ENCODE measurements around the gene DCUN1D2. TPM values are rescaled to one million over a fixed set of nuclear protein-coding genes. Genes with fewer than 3 reads are reported as not detected.

Gene DCUN1D2
- total RNA-seq, 1 experiment from 2014 or later = 33.0 TPM

DNA sequence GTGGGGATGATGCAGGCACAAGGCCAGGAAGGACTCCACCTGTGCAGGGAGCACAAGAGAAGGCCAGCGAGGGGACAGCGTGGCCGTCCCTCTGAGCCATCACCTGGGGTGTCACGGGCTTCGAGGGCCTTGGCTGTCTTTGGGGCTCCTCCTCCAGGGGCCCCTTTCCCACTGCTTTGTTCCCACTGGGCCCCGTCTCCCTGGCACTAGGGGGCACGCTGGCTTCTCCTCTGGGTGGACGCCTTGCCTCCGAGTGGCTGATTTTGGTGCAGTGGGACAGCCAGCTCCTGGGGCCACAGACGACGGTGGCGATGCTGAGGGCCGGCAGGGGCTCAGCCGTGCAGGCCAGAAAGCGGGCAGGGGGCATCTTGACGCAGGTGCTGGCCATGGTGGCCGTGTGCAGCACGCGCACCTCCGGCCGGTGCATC, 83.4 kb downstream of the DCUN1D2 start:
- no peaks in the 10 kb centered on the region for H3K9me2 ChIP-seq (ENCODE audit: insufficient read depth)
- H3F3A ChIP-seq (ENCODE audit: insufficient read depth, low read depth) = peaks cover 19% of the 10 kb centered on the region
- intact Hi-C loops (cut with micrococcal nuclease; ENCODE audit: unreplicated experiment) = no loop called here
- ChIA-PET CTCF (interaction anchor here (0.7 kb wide), 1 partner anchor 422 kb away, joined by 3 read pairs; no protein-coding TSS in a partner anchor), POLR2A (ENCODE audit: unreplicated experiment) (no interaction called here)
- H3K36me3 ChIP-seq (ENCODE audit: low read depth) = no peaks in the 10 kb centered on the region
- no peaks in the 10 kb centered on the region for H3K79me2 ChIP-seq (ENCODE audit: low read depth)
- TF ChIP-seq, protein P1, sequence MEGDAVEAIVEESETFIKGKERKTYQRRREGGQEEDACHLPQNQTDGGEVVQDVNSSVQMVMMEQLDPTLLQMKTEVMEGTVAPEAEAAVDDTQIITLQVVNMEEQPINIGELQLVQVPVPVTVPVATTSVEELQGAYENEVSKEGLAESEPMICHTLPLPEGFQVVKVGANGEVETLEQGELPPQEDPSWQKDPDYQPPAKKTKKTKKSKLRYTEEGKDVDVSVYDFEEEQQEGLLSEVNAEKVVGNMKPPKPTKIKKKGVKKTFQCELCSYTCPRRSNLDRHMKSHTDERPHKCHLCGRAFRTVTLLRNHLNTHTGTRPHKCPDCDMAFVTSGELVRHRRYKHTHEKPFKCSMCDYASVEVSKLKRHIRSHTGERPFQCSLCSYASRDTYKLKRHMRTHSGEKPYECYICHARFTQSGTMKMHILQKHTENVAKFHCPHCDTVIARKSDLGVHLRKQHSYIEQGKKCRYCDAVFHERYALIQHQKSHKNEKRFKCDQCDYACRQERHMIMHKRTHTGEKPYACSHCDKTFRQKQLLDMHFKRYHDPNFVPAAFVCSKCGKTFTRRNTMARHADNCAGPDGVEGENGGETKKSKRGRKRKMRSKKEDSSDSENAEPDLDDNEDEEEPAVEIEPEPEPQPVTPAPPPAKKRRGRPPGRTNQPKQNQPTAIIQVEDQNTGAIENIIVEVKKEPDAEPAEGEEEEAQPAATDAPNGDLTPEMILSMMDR (conservative IDR thresholded peaks at IDR 0.05) = no peak
- TF ChIP-seq EZH2 (IDR thresholded peaks at IDR 0.05; ENCODE audit: low read depth) = no peak
- no peak overlapping the region for H2AFZ ChIP-seq
- H3K9me3 ChIP-seq (ENCODE audit: insufficient read depth, low read depth) = no peaks in the 10 kb centered on the region
- BruUV-seq (replicated peaks) = no TSS peak
- no peak overlapping the region for H3K4me3 ChIP-seq
- no peak for DNase-seq
- no peaks in the 10 kb centered on the region for H4K20me1 ChIP-seq (ENCODE audit: insufficient read depth)
- peaks cover 21% of the 10 kb centered on the region for H3K4me1 ChIP-seq (replicated peaks; ENCODE audit: insufficient read depth)
- no peak overlapping the region for H3K27ac ChIP-seq
- H3K27me3 ChIP-seq (ENCODE audit: insufficient read depth, low read depth) = peaks cover 37% of the 10 kb centered on the region
- H3K4me2 ChIP-seq = no peak overlapping the region

DNA sequence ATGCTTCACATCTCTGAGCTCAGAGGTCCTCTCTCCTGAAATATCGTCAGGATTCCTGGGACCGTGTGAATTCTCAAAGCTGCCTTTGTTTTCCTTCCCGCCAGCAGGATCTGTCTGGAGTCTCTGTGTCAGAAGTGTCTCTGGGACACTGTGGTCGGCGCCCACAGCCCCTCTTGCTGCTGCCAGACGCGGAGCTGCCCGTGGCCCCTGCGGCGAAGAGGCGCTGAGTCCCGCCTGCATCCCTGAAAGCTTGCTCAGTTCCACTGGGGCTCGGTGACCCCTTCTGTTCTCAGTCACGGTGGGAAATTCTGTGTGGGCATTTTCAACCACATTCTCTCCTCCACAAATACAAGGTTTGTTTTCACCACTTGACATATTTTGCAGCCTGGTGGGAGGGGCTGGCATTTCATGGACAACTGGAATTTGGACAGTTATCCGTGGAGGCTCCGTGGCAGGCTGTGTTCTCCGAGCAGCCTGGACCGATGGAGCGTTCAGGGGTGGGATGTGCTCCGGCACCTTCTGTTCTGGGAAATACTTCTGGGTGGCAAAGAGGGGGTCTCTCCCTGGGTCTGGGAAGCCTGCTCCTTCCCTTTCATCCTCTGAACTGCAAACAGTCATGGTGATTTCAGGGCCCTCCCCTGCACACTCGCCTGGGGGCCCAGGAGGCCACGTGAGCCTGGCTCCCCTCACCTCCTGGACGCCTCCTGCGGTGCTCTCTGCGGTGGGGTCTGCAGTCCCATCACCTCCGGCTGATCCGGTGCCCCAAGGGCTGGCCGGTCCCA, 84.0 kb downstream of the DCUN1D2 start:
- Histone ChIP-seq H3K9me3 (ENCODE audit: insufficient read depth, low read depth) (no peaks in the 10 kb centered on the region), H4K20me1 (ENCODE audit: insufficient read depth) (no peaks in the 10 kb centered on the region), H3K27me3 (ENCODE audit: insufficient read depth, low read depth) (peaks cover 37% of the 10 kb centered on the region), H3K79me2 (ENCODE audit: low read depth) (no peaks in the 10 kb centered on the region), H3K27ac (no peak overlapping the region), H3F3A (ENCODE audit: insufficient read depth, low read depth) (peaks cover 15% of the 10 kb centered on the region), H3K36me3 (ENCODE audit: low read depth) (no peaks in the 10 kb centered on the region), H2AFZ (no peak overlapping the region), H3K4me3 (no peak overlapping the region), H3K4me1 (replicated peaks; ENCODE audit: insufficient read depth) (peaks cover 16% of the 10 kb centered on the region), H3K4me2 (no peak overlapping the region), H3K9me2 (ENCODE audit: insufficient read depth) (no peaks in the 10 kb centered on the region)
- no peak for DNase-seq
- ChIA-PET POLR2A (ENCODE audit: unreplicated experiment) (no interaction called here), CTCF (no interaction called here)
- no TSS peak for BruUV-seq (replicated peaks)
- intact Hi-C loops (cut with micrococcal nuclease; ENCODE audit: unreplicated experiment) = no loop called here
- TF ChIP-seq EZH2 (IDR thresholded peaks at IDR 0.05; ENCODE audit: low read depth) = no peak
- TF ChIP-seq, protein P1 (conservative IDR thresholded peaks at IDR 0.05) = no peak

Other genes starting within 250 kb of the DCUN1D2 start
- gene LAMP1, start 193.5 kb downstream of the DCUN1D2 start, total RNA-seq (2021) = 186 and 263 TPM in 2 replicates
- 22.2 and 22.9 TPM in 2 replicates for gene GRTP1, start 126.6 kb downstream of the DCUN1D2 start, total RNA-seq (2021)
- gene ADPRHL1, start 37.2 kb downstream of the DCUN1D2 start, total RNA-seq (2021) = 11.5 and 16.9 TPM in 2 replicates
- gene TFDP1, start 94.0 kb upstream of the DCUN1D2 start, total RNA-seq (2021) = 84.2 and 107 TPM in 2 replicates
- gene ATP4B, start 167.5 kb upstream of the DCUN1D2 start, total RNA-seq (2021) = not detected in 2 replicates
- gene GRK1, start 176.5 kb upstream of the DCUN1D2 start, total RNA-seq (2021) = not detected in 2 replicates